ENCODE data around the gene MYRFL.

The MYRFL gene

GRCh38 chr12:69935651-69936100, 110.6 kb downstream of the MYRFL start:
- no peak for DNase-seq

- DNase-seq, result no peak
These were observed 111.2 kb downstream of the MYRFL start for GRCh38 chr12:69936214-69936731.

GRCh38 chr12:69936766-69937165, 111.7 kb downstream of the MYRFL start:
- DNase-seq, result no peak

GRCh38 chr12:69947123-69947522, 122.1 kb downstream of the MYRFL start:
- no peak for DNase-seq

GRCh38 chr12:69947897-69948296, 122.9 kb downstream of the MYRFL start:
- DNase-seq, result no peak

- no peak for DNase-seq
These were observed 123.8 kb downstream of the MYRFL start for GRCh38 chr12:69948851-69949250.

- no peak for DNase-seq
These were observed 124.4 kb downstream of the MYRFL start for GRCh38 chr12:69949311-69950002.

- DNase-seq, result no peak
These were observed 126.1 kb downstream of the MYRFL start for GRCh38 chr12:69951108-69951507.

GRCh38 chr12:69952890-69953289, 127.9 kb downstream of the MYRFL start:
- DNase-seq, result no peak

- DNase-seq, result no peak
These were observed 136.2 kb downstream of the MYRFL start for GRCh38 chr12:69961246-69961645.

GRCh38 chr12:69966409-69966808, 141.4 kb downstream of the MYRFL start:
- DNase-seq, result no peak

- DNase-seq, result no peak
These were observed 141.8 kb downstream of the MYRFL start for GRCh38 chr12:69966839-69967238.

- DNase-seq, result no peak
These were observed 144.0 kb downstream of the MYRFL start for GRCh38 chr12:69969011-69969410.

- DNase-seq, result no peak
These were observed 147.1 kb downstream of the MYRFL start for GRCh38 chr12:69972136-69972535.

GRCh38 chr12:69978020-69978419, 153.0 kb downstream of the MYRFL start:
- no peak for DNase-seq

GRCh38 chr12:69981881-69982475, 157.0 kb downstream of the MYRFL start:
- DNase-seq, result no peak

GRCh38 chr12:69984241-69984640, 159.2 kb downstream of the MYRFL start:
- DNase-seq, result no peak

GRCh38 chr12:69985656-69986055, 160.6 kb downstream of the MYRFL start:
- no peak for DNase-seq

- DNase-seq, result no peak
These were observed 161.1 kb downstream of the MYRFL start for GRCh38 chr12:69986114-69986513.

GRCh38 chr12:69987579-69988091, 162.6 kb downstream of the MYRFL start:
- DNase-seq, result no peak

- DNase-seq, result no peak
These were observed 163.7 kb downstream of the MYRFL start for GRCh38 chr12:69988481-69989321.

- DNase-seq, result no peak
These were observed 166.8 kb downstream of the MYRFL start for GRCh38 chr12:69991690-69992288.

- DNase-seq, result no peak
These were observed 168.4 kb downstream of the MYRFL start for GRCh38 chr12:69993433-69993832.
